Endothelial cell (in vitro differentiated cells): ENCODE results near the gene EPS8L3. TPM values are rescaled to one million over a fixed set of nuclear protein-coding genes. Genes with fewer than 3 reads are reported as not detected.

Source experiments
- DNase-seq: peaks from one replicate; pipeline ENCODE4 v3.0.0; 2021; ENCODE audit warnings: low spot score
- H3K27ac Mint-ChIP-seq: one replicate; pipeline ENCODE4 v1.8.0; 2021; ENCODE audit warnings: mixed read lengths, inconsistent platforms; ENCODE audit not compliant: unreplicated experiment
- H3K27me3 Mint-ChIP-seq: one replicate; pipeline ENCODE4 v1.8.0; 2021; ENCODE audit warnings: mild to moderate bottlenecking, moderate library complexity, mixed read lengths, inconsistent platforms; ENCODE audit not compliant: unreplicated experiment
- H3K36me3 Mint-ChIP-seq: one replicate; pipeline ENCODE4 v1.8.0; 2021; ENCODE audit warnings: mild to moderate bottlenecking, low read depth, mixed read lengths, inconsistent platforms; ENCODE audit not compliant: unreplicated experiment
- H3K4me1 Mint-ChIP-seq: one replicate; pipeline ENCODE4 v1.8.0; 2021; ENCODE audit warnings: mild to moderate bottlenecking, mixed read lengths, inconsistent platforms; ENCODE audit not compliant: unreplicated experiment
- H3K4me3 Mint-ChIP-seq: one replicate; pipeline ENCODE4 v1.8.0; 2021; ENCODE audit warnings: mild to moderate bottlenecking, mixed read lengths, inconsistent platforms; ENCODE audit not compliant: unreplicated experiment
- H3K9me3 Mint-ChIP-seq: one replicate; pipeline ENCODE4 v1.8.0; 2021; ENCODE audit warnings: mixed read lengths, inconsistent platforms; ENCODE audit not compliant: unreplicated experiment
- long read RNA-seq: library from polyadenylated mRNA; unstranded; transcript quantifications from one replicate; pipeline ENCODE4 v2.0.0, GENCODE V29; 2020; ENCODE audit not compliant: unreplicated experiment
- total RNA-seq: library from RNA; stranded (reverse); fragmentation: NEBNext Ultra II Directional; extraction: Animal tissue kit (Norgen Biotek cat#: 25700); gene quantifications from one replicate; pipeline ENCODE4 v1.2.1, GENCODE V29; 2021; ENCODE audit not compliant: unreplicated experiment
- TF ChIP-seq, protein P1 (sequence below): fragments of 200-600 bp; sonication (generic); IDR thresholded peaks from one replicate; pipeline ENCODE4 v1.5.0; 2021; ENCODE audit warnings: antibody characterized with exemption; ENCODE audit not compliant: unreplicated experiment

The EPS8L3 gene, protein sequence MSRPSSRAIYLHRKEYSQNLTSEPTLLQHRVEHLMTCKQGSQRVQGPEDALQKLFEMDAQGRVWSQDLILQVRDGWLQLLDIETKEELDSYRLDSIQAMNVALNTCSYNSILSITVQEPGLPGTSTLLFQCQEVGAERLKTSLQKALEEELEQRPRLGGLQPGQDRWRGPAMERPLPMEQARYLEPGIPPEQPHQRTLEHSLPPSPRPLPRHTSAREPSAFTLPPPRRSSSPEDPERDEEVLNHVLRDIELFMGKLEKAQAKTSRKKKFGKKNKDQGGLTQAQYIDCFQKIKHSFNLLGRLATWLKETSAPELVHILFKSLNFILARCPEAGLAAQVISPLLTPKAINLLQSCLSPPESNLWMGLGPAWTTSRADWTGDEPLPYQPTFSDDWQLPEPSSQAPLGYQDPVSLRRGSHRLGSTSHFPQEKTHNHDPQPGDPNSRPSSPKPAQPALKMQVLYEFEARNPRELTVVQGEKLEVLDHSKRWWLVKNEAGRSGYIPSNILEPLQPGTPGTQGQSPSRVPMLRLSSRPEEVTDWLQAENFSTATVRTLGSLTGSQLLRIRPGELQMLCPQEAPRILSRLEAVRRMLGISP
- total RNA-seq: not detected
- long read RNA-seq: 0 reads

DNA sequence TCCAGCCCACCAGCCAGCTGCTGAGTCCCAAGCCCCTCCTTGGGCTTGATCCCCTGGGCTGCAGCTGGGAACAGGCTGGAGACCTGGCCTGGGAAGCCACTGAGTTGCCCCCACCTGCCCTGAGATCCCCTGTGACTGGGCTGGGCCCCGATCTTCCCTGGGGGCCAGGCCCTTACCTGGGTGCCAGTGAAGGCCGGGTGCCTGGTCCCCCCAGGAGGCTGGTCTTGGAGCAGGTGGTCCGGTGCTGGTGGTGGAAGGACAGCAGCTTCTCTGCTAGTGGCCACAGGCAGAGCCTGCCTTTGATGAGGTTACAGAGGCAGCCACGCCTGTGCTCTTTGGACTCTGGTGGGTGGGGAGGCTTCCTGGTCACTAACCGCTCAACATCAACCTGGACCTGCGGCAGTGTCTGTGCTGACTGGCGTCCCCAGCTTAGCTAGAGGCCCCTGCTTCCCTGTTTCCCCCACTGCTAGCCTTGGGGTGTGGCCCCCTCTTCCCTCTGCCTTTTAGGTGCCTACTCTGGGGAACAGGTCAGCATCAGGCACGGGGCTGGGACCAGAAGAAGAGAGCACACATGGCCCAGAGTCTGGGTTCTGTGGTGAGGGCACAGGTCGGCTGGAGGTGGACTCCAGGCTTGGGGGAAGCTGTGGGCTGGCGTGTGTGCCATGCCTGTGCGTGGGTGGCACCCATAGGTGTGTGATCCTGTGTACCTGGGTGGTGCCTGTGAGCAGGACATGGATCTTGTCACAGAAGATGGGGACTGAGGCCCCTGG, at the start of gene EPS8L3:
TSS of gene EPS8L3 (minus strand) at position 278 of the 770 bp plus-strand sequence. CDS start 2,174 bp downstream, outside the sequence.
- no peak for DNase-seq
- TF ChIP-seq, protein P1, sequence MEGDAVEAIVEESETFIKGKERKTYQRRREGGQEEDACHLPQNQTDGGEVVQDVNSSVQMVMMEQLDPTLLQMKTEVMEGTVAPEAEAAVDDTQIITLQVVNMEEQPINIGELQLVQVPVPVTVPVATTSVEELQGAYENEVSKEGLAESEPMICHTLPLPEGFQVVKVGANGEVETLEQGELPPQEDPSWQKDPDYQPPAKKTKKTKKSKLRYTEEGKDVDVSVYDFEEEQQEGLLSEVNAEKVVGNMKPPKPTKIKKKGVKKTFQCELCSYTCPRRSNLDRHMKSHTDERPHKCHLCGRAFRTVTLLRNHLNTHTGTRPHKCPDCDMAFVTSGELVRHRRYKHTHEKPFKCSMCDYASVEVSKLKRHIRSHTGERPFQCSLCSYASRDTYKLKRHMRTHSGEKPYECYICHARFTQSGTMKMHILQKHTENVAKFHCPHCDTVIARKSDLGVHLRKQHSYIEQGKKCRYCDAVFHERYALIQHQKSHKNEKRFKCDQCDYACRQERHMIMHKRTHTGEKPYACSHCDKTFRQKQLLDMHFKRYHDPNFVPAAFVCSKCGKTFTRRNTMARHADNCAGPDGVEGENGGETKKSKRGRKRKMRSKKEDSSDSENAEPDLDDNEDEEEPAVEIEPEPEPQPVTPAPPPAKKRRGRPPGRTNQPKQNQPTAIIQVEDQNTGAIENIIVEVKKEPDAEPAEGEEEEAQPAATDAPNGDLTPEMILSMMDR: no peak
- peak within 1 kb of the TSS; percentile 62 for H3K4me3 Mint-ChIP-seq
- peaks cover 12% of the 10 kb centered on the region for H3K27me3 Mint-ChIP-seq
- H3K27ac Mint-ChIP-seq: peak within 1 kb of the TSS; percentile 88
- H3K9me3 Mint-ChIP-seq: no peaks in the 10 kb centered on the region
- peaks cover 9% of the 10 kb centered on the region for H3K36me3 Mint-ChIP-seq
- H3K4me1 Mint-ChIP-seq: peaks cover 20% of the 10 kb centered on the region

DNA sequence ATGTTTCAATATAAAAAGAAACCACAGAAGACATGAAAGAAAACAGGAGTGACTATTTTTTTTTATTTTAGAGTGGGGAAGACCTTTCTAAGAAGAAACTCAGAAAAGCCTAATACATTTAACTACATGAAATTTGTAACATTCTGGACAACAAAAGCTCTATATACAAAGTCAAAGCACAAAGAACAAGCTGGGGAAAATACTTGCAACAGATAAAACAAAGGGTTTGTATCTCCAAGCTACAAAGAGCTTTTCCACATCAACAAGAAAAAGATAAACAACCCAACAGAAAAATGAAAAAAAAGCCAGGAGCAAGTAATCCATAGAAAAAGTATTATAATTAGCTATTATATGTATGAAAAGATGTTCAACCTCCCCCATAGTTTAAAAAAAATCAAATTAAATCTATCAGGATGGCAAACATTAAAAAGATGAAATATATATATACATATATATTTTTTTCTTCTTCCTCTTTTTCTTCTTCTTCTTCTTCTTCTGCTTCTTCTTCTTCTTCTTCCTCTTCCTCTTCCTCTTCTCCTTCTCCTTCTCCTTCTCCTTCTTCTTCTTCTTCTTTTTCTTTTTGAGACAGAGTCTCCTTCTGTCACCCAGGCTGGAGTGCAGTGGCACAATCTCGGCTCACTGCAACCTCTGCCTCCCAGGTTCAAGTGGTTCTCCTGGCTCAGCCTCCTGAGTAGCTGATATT, 49.1 kb upstream of the EPS8L3 start:
- H3K27me3 Mint-ChIP-seq: peaks cover 2% of the 10 kb centered on the region
- H3K27ac Mint-ChIP-seq: no peak overlapping the region
- no peaks in the 10 kb centered on the region for H3K4me1 Mint-ChIP-seq
- no peaks in the 10 kb centered on the region for H3K36me3 Mint-ChIP-seq
- no peak overlapping the region for H3K4me3 Mint-ChIP-seq
- no peak for DNase-seq
- H3K9me3 Mint-ChIP-seq: no peaks in the 10 kb centered on the region
- TF ChIP-seq, protein P1: no peak

DNA sequence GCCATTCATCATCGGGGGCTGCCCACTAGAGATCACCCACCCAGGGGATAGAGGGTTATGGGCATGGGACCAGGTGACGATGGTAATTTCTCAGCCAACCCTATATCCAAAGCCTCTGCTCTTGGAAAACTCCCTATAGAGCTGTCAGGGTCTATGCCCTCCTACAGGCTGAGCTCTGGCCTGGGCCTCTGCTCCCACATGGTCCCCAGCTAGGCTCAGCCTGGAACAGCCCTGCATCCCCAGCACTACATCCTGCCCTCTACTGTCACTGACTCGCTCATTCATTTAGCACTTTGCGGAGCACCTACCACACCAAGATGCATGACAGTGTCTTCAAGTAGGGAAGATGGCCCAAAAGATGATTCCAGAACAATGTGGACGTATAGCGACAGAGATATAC, 45.0 kb upstream of the EPS8L3 start:
- H3K36me3 Mint-ChIP-seq: no peaks in the 10 kb centered on the region
- no peak overlapping the region for H3K4me3 Mint-ChIP-seq
- no peaks in the 10 kb centered on the region for H3K9me3 Mint-ChIP-seq
- TF ChIP-seq, protein P1: no peak
- no peak overlapping the region for H3K27ac Mint-ChIP-seq
- DNase-seq: no peak
- peaks cover 5% of the 10 kb centered on the region for H3K4me1 Mint-ChIP-seq
- H3K27me3 Mint-ChIP-seq: peaks cover 5% of the 10 kb centered on the region

DNA sequence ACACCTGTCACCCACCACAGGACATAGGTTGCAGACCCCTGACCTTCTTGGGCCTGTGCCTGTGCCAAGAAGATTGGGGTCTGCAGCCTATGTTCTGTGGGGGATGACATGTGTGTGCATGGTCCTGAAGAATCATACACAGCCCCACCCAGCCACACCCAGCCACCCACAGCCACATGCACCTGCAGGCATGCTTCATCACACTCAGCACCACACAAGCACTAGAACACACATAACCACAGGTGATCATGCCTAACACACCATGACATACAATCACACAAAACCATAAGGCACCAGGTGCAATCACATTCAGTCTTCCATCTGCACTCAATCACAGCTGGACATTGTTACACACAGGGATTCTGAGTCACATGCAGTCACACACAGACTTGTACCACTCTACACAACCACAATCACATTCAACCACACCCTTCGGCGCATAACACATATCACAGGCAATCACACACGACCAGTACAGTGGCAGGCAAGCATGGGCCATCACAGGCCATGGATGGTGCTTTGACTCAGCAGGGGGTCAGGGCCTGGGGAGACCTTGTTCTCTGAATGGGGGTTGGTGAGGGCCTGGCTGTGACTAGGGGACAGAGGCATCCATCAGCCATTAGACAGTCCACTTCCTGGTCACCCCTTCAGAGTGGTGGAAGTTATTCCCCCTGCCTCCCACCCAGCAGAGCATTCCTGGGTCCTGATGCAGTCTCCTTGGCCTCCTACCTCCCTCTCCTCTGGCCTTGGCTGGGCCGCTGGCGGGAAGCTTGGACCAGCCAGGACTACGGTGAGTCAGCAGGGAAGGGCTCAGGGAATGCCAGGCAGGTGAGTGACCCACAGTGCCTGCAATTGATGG, 44.3 kb upstream of the EPS8L3 start:
- Mint-ChIP-seq H3K27ac (no peak overlapping the region), H3K4me1 (peaks cover 5% of the 10 kb centered on the region), H3K36me3 (no peaks in the 10 kb centered on the region), H3K27me3 (peaks cover 5% of the 10 kb centered on the region), H3K9me3 (no peaks in the 10 kb centered on the region), H3K4me3 (no peak overlapping the region)
- no peak for DNase-seq
- TF ChIP-seq, protein P1: no peak
